Aorta (tissue), 5 donors: ENCODE measurements around the gene POFUT2. TPM values are rescaled to one million over a fixed set of nuclear protein-coding genes. Genes with fewer than 3 reads are reported as not detected.

Source experiments
- ATAC-seq: fragments of 200-7000 bp; cut with Tn5 transposase; one replicate; pipeline ENCODE4 v1.9.1; 2022; ENCODE audit warnings: moderate library complexity; ENCODE audit not compliant: low FRiP score
- DNase-seq, 2 donors: peaks; one replicate each; pipeline ENCODE4 v3.0.0-alpha.2; 2020
- H3K27ac ChIP-seq, 2 donors: one replicate each; pipeline ENCODE4 v1.5.1; 2013; ENCODE audit warnings: low read length in 2 of 2, mild to moderate bottlenecking in 2 of 2, moderate library complexity in 2 of 2, control low read depth in 1 of 2, inconsistent platforms in 1 of 2, low read depth in 1 of 2
- H3K27me3 ChIP-seq, 2 donors: one replicate each; pipeline ENCODE4 v1.6.1; 2013; ENCODE audit warnings: control low read depth in 1 of 2, low read length in 1 of 2, mild to moderate bottlenecking in 1 of 2, moderate library complexity in 1 of 2; ENCODE audit not compliant: insufficient read depth in 2 of 2, control insufficient read depth in 1 of 2
- H3K36me3 ChIP-seq, 2 donors: one replicate each; pipeline ENCODE4 v1.6.1; 2013; ENCODE audit warnings: control low read depth in 1 of 2, low read length in 1 of 2, mild to moderate bottlenecking in 1 of 2; ENCODE audit not compliant: insufficient read depth in 2 of 2, control insufficient read depth in 1 of 2
- H3K4me1 ChIP-seq, 2 donors: one replicate each; pipeline ENCODE4 v1.6.1; 2013; ENCODE audit warnings: low read length in 2 of 2, control low read depth in 1 of 2, mild to moderate bottlenecking in 1 of 2, moderate library complexity in 1 of 2; ENCODE audit not compliant: insufficient read depth in 2 of 2, control insufficient read depth in 1 of 2
- H3K4me3 ChIP-seq, 2 donors: one replicate each; pipeline ENCODE4 v1.5.1; 2013; ENCODE audit warnings: low read length in 2 of 2, control low read depth in 1 of 2, mild to moderate bottlenecking in 1 of 2
- H3K9me3 ChIP-seq: one replicate; pipeline ENCODE4 v1.6.1; 2013; ENCODE audit warnings: mild to moderate bottlenecking, low read length; ENCODE audit not compliant: control insufficient read depth
- WGBS, 2 donors: extraction: QIAGEN DNeasy Blood & Tissue Kit; methylation state at CpG; one replicate each; pipeline ENCODE4 v1.1.7; 2013; 5-methylcytosine and 5-hydroxymethylcytosine counted together
- intact Hi-C, 2 donors: fragments of 100-400 bp; cut with DNase I; formaldehyde crosslinking; loops; one replicate each; pipeline versions ENCODE4 v1.14.2 to v1.15.0; 2022
- polyA plus RNA-seq, 2 donors: library from polyadenylated mRNA; stranded (reverse); fragments of 200-250 nt; gene quantifications; one replicate each; pipeline ENCODE4 v1.2.3, GENCODE V29; 2013
- total RNA-seq, 2 donors: library from RNA; stranded (reverse); fragmentation: NEBNext Ultra II Directional; extraction: Animal tissue kit (Norgen Biotek cat#: 25700); gene quantifications; one replicate each; pipeline ENCODE4 v1.2.1, GENCODE V29; 2021
- donor health status: healthy with polysubstance abuse.
- donor health status: Bipolar disorder and iron deficiency.
- donor health status: DM: no; HTN: no; CAD: no.
- donor health status: DM: no; HTN: no; CAD: no.
- donor health status: DM: yes; HTN: yes; CAD: no.

POFUT2 gene
- total and polyA plus RNA-seq, 4 donors = 12.6 to 52.2 (median 42.4) TPM

DNA sequence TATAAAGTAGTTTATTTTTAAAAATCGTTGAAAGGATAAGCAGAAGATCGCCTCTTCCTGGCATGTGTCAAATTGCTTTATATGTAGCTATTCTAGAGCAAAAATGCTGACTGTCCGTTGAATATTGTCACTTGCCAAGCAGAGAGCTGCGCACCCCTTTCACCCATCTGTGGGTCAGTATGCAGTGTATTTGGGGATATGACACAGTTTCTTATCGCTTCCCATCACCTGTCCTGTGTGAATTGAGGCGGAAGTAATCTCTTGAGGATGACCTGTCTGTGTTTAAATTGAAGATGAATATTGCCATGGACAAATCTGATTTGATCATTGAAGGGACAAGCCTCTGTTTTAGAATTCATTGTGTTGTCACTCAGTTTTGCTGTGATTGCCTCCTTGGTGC lies 52.2 kb downstream of the POFUT2 start:
- ATAC-seq (no peak), DNase-seq (no peak)
- no peaks in the 10 kb centered on the region for H3K4me1 ChIP-seq
- H3K36me3 ChIP-seq = no peaks in the 10 kb centered on the region
- H3K27me3 ChIP-seq = no peaks in the 10 kb centered on the region
- WGBS, 2 donors = 73 to 79% methylated on average over 6 of the region's 6 CpGs
- no peaks in the 10 kb centered on the region for H3K9me3 ChIP-seq
- H3K27ac ChIP-seq = no peak overlapping the region
- no peak overlapping the region for H3K4me3 ChIP-seq
- intact Hi-C loops = no loop called here

DNA sequence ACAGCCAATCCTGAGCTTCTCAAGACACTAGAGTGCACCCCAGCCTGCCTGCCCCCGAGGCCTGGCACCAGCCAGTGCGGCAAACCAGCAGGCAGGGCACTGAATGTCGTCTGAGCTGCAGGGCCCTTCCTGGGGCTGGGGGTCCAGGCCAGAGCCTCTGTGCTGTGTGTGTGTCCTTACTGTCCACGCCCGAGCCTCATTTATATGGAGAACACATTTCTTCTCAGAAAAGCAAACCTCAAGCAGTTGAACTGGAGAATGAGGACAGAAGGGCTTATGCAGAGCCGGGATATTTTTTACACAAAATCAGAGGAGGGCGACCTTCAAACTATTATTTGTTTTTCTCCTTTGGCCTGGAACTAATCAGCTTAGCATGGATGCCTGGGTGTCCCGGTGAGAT lies 52.7 kb downstream of the POFUT2 start:
- Histone ChIP-seq H3K36me3 (no peaks in the 10 kb centered on the region), H3K9me3 (no peaks in the 10 kb centered on the region), H3K27ac (no peak overlapping the region), H3K4me1 (no peaks in the 10 kb centered on the region), H3K4me3 (no peak overlapping the region), H3K27me3 (no peaks in the 10 kb centered on the region)
- intact Hi-C loops = no loop called here
- ATAC-seq = no peak
- no peak for DNase-seq
- 65 to 66% methylated on average over 8 of the region's 8 CpGs for WGBS, 2 donors

DNA sequence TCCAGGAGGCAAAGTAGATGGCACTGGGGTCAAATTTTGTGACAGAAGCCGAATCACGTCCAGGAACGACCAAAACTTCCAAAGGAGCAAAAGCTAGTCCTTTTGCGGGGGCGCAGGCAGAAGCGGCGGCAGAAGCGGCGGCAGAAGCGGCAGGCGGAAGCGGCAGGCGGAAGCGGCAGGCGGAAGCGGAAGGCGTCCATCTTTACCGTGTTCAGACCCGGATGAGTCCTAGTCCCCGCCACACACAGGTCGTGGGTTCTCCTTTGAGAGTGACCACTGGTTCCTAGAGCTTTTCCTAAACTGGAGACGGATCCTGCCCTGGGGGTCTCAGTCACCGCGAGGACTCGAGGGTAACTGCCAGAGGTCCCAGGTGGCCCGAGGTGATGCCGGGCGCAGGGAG lies 53.6 kb downstream of the POFUT2 start:
- Histone ChIP-seq H3K4me3 (no peak overlapping the region), H3K9me3 (no peaks in the 10 kb centered on the region), H3K4me1 (no peaks in the 10 kb centered on the region), H3K27ac (no peak overlapping the region), H3K27me3 (no peaks in the 10 kb centered on the region), H3K36me3 (no peaks in the 10 kb centered on the region)
- ATAC-seq (no peak), DNase-seq (peak in 1 of 2 donors; percentile 72)
- WGBS, 2 donors = 77 to 82% methylated on average over 28 of the region's 28 CpGs
- intact Hi-C loops = no loop called here

DNA sequence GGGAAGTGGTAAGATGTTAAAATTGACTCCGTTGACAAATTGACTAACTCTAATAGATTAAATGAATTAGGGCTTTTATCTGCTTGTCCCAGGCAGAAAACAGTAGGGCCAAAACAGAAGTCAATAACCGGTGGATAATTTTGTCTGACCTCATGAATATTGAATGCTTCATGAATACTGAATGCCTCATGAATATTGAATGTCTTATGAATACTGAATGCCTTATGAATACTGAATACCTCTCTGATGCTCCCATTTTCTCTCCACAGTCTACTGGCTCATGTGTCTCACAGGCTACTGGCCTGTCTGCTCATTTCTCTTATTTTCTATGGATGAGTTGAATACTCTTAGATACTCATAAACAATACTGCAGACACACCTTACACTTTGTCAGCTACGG lies 56.0 kb downstream of the POFUT2 start:
- 75 to 85% methylated on average over 3 of the region's 3 CpGs for WGBS, 2 donors
- Histone ChIP-seq H3K4me3 (no peak overlapping the region), H3K27me3 (no peaks in the 10 kb centered on the region), H3K4me1 (no peaks in the 10 kb centered on the region), H3K27ac (no peak overlapping the region), H3K9me3 (no peaks in the 10 kb centered on the region), H3K36me3 (no peaks in the 10 kb centered on the region)
- ATAC-seq = no peak
- DNase-seq = no peak
- intact Hi-C loops = no loop called here

DNA sequence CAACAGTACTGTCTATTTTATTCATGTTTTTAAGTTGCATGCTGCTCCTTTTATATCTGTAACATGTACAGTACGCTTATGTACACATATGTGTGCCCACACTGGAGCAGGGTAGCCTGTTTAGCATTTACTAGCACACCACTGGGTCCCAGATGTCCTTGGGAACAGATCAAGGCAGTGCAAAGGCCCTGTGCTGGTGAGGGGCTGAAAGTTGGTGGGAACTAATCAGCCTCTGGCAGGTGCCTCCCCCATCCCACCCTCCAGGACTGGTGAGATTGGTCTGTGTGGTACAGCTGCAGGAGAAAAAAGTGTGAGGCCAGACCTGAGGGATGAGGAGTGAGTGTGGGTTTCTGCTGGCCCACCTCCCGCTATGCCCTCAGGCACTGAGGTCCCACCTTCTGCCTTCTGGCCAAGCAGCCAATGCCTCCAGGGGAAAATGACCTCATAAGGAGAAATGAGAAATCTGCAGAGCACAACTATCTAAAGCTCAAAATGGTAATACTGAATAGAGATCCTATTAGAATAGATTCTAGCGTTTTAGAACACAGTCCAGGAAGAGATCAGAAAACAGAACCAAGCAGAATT lies 58.9 kb downstream of the POFUT2 start:
- Histone ChIP-seq H3K9me3 (no peaks in the 10 kb centered on the region), H3K36me3 (peaks cover 0 to under 1% of the 10 kb centered on the region in 2 donors), H3K4me3 (no peak overlapping the region), H3K27ac (no peak overlapping the region), H3K27me3 (no peaks in the 10 kb centered on the region), H3K4me1 (no peaks in the 10 kb centered on the region)
- no peak for DNase-seq
- peak; percentile 12 for ATAC-seq
- WGBS, 2 donors = 78% methylated on average over 3 of the region's 3 CpGs
- intact Hi-C loops = no loop called here

DNA sequence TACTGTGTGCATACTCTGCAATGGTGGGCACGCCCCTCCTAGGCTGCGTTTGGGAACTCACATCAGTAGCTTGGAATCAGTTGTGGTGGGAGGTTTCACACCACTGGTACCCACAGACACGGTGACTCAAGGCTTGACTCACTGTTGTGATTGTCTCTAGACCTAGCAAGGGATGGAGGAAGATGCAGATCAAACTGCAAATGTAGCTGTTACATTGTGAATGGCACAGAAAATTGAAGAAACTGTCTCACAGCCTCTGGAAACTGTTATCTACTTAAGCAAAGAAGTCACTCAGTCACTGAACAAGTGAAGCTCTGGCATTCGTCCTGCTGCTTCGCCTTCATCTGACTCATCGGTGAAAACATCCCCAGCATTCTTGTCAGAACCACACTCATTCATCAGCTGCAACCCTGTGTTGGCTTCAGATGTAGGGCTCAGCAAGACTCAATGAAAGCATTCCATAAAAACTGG lies 59.5 kb downstream of the POFUT2 start:
- H3K4me3 ChIP-seq = no peak overlapping the region
- 17 to 19% methylated on average over 6 of the region's 6 CpGs for WGBS, 2 donors
- ATAC-seq (peak; percentile 53), DNase-seq (peak; percentile 69 to 77)
- H3K4me1 ChIP-seq = no peaks in the 10 kb centered on the region
- no peaks in the 10 kb centered on the region for H3K27me3 ChIP-seq
- intact Hi-C loops = no loop called here
- peaks cover 0 to 6% of the 10 kb centered on the region in 2 donors for H3K36me3 ChIP-seq
- no peaks in the 10 kb centered on the region for H3K9me3 ChIP-seq
- H3K27ac ChIP-seq = no peak overlapping the region

DNA sequence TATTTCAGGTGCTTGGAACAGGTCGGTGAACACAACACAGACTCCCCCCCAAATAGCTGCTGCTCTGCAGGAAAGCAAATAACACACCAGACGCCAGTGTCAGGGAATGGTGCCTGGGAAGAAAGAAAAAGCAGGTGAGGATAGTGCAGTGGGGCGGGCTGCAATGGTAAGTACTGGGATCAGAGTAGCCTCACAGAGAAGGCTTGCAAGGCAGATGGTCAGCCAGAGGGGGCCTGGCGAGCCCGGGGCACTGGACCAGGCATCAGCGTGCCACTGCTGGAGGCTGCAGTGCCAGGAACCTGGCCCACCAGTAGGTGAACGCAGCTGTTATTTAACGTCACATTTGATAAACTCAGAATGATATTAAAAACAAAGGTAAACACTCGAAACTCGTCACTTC lies 60.0 kb downstream of the POFUT2 start:
- 71 to 72% methylated on average over 10 of the region's 10 CpGs for WGBS, 2 donors
- Histone ChIP-seq H3K9me3 (no peaks in the 10 kb centered on the region), H3K27me3 (no peaks in the 10 kb centered on the region), H3K4me1 (no peaks in the 10 kb centered on the region), H3K27ac (no peak overlapping the region), H3K36me3 (peaks cover 0 to 6% of the 10 kb centered on the region in 2 donors), H3K4me3 (no peak overlapping the region)
- ATAC-seq (no peak), DNase-seq (no peak)
- intact Hi-C loops = no loop called here

DNA sequence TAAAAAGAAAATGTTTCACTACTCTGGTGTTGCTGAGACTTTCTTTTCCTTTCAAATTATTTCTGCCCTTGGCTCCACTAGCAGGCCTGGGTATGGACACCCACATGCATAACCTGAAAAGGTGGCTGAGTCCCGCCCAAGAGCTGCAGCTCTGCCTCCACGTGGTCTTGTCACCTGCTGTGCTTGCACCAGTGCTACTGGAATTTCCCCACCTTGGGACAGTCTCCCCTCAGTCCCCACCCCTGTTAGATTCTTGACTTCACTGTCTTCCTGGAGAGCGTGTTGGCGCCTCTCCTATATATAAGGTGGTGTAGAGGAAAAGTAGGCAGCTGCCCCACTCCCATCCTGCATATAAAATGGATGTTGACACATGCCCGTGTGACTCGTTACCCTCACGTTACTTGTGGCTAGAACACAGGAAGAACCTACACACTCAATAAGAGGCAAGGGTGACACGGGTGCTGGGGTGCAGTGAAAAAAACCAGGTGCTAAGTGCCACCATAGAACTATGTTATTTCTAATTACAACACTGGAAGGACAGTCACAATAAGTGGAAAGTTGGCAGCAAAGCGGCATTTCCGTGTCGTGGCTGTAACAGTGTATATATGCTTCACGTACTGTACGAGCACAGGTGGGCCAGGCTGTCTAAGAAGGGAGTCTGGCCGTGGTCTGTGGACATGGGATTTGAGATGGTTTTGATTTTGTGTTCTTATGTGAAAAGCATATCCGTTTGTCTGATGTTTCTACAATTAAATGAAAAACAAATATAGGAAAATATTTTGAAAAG lies 61.0 kb downstream of the POFUT2 start:
- Histone ChIP-seq H3K4me1 (no peaks in the 10 kb centered on the region), H3K27ac (no peak overlapping the region), H3K27me3 (no peaks in the 10 kb centered on the region), H3K36me3 (peaks cover 0 to 8% of the 10 kb centered on the region in 2 donors), H3K9me3 (no peaks in the 10 kb centered on the region), H3K4me3 (no peak overlapping the region)
- DNase-seq = no peak
- no peak for ATAC-seq
- 52 to 53% methylated on average over 15 of the region's 15 CpGs for whole genome bisulfite sequencing, 2 donors
- intact Hi-C loops = no loop called here

DNA sequence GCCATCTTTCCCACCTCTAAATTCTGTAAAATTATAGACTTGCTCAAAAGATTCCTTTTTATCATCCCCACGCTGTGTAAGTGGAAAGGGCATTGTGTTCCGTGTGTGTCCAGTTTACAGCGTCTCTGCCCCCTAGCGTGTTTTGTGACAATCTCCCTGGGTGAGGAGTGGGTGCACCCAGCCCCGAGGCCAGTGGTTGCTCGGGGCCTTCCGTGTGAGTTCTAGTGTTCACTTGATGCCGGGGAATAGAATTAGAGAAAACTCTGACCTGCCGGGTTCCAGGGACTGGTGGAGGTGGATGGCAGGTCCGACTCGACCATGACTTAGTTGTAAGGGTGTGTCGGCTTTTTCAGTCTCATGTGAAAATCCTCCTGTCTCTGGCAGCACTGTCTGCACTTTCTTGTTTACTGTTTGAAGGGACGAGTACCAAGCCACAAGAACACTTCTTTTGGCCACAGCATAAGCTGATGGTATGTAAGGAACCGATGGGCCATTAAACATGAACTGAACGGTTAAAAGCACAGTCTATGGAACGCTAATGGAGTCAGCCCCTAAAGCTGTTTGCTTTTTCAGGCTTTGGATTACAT lies 61.9 kb downstream of the POFUT2 start:
- Histone ChIP-seq H3K36me3 (peaks cover 0 to 15% of the 10 kb centered on the region in 2 donors), H3K9me3 (no peaks in the 10 kb centered on the region), H3K4me3 (no peak overlapping the region), H3K4me1 (no peaks in the 10 kb centered on the region), H3K27me3 (no peaks in the 10 kb centered on the region), H3K27ac (no peak overlapping the region)
- intact Hi-C loops = no loop called here
- ATAC-seq (no peak), DNase-seq (no peak)
- WGBS, 2 donors = 80 to 82% methylated on average over 16 of the region's 16 CpGs
